Endodermal cell (in vitro differentiated cells): Measurements from ENCODE around the gene CACHD1. TPM values are rescaled to one million over a fixed set of nuclear protein-coding genes. Genes with fewer than 3 reads are reported as not detected.

ENCODE experiments used
- DNase-seq: peaks from one replicate; pipeline ENCODE4 v3.0.0-alpha.2; 2017
- H3K27ac ChIP-seq: 2 replicates; pipeline ENCODE4 v1.5.1; 2013; ENCODE audit warnings: mild to moderate bottlenecking, low read depth, low read length, moderate library complexity
- H3K27me3 ChIP-seq: 2 replicates; pipeline ENCODE4 v1.6.1; 2013; ENCODE audit warnings: mild to moderate bottlenecking, low read length, moderate library complexity; ENCODE audit not compliant: insufficient read depth, control insufficient read depth, poor library complexity, severe bottlenecking
- H3K36me3 ChIP-seq: 2 replicates; pipeline ENCODE4 v1.7.0; 2013; ENCODE audit warnings: mild to moderate bottlenecking, low read length, moderate library complexity; ENCODE audit not compliant: control insufficient read depth, insufficient read depth
- H3K4me1 ChIP-seq: one replicate; pipeline ENCODE4 v1.7.0; 2013; ENCODE audit warnings: low read length; ENCODE audit not compliant: control insufficient read depth, insufficient read depth
- H3K4me3 ChIP-seq: 2 replicates; pipeline ENCODE4 v1.5.1; 2013; ENCODE audit warnings: mild to moderate bottlenecking, low read length, moderate library complexity
- H3K9ac ChIP-seq: 2 replicates; pipeline ENCODE4 v1.6.1; 2013; ENCODE audit warnings: mild to moderate bottlenecking, low read length, moderate library complexity; ENCODE audit not compliant: poor library complexity, severe bottlenecking; ENCODE audit errors: extremely low read depth
- H3K9me3 ChIP-seq: 2 replicates; pipeline ENCODE4 v1.6.1; 2013; ENCODE audit warnings: mild to moderate bottlenecking, low read length, moderate library complexity; ENCODE audit not compliant: control insufficient read depth
- H3K27ac Mint-ChIP-seq: 2 replicates; pipeline ENCODE4 v1.8.0; 2020; ENCODE audit warnings: mixed read lengths
- H3K27me3 Mint-ChIP-seq: 2 replicates; pipeline ENCODE4 v1.8.0; 2021; ENCODE audit warnings: mild to moderate bottlenecking, mixed read lengths; ENCODE audit not compliant: insufficient read depth
- H3K36me3 Mint-ChIP-seq: 2 replicates; pipeline ENCODE4 v1.8.0; 2020; ENCODE audit warnings: low read depth, mixed read lengths
- H3K4me1 Mint-ChIP-seq: 2 replicates; pipeline ENCODE4 v1.8.0; 2020; ENCODE audit warnings: mixed read lengths
- H3K4me3 Mint-ChIP-seq: 2 replicates; pipeline ENCODE4 v1.8.0; 2020; ENCODE audit warnings: mild to moderate bottlenecking, moderate library complexity, mixed read lengths
- H3K9me3 Mint-ChIP-seq: 2 replicates; pipeline ENCODE4 v1.8.0; 2020; ENCODE audit warnings: mild to moderate bottlenecking, mixed read lengths
- WGBS, 2 experiments: methylation state at CpG; one replicate each; pipeline versions ENCODE4 v1.1.5 to v1.1.7; 2013; ENCODE audit warnings: missing lambda C conversion rate in 2 of 2, mixed read lengths in 1 of 2; ENCODE audit not compliant: insufficient coverage in 1 of 2, insufficient read length in 1 of 2; 5-methylcytosine and 5-hydroxymethylcytosine counted together
- total RNA-seq, 2 donors: library from RNA; stranded (reverse); fragmentation: NEBNext Ultra II Directional in 1 of 2; extraction: Animal tissue kit (Norgen Biotek cat#: 25700) in 1 of 2; gene quantifications; 2 replicates in 1 of 2; 3 replicates in 1 of 2; pipeline ENCODE4 v1.2.1, GENCODE V29; 2021
- TF ChIP-seq, protein P1 (sequence below): fragments of 200-600 bp; sonication (generic); conservative IDR thresholded peaks from 2 replicates; pipeline ENCODE4 v1.5.0; 2021; ENCODE audit warnings: antibody characterized with exemption, mild to moderate bottlenecking

Gene CACHD1
- total RNA-seq, 2 donors from 2014 or later: 29.2 to 40.7 TPM

DNA sequence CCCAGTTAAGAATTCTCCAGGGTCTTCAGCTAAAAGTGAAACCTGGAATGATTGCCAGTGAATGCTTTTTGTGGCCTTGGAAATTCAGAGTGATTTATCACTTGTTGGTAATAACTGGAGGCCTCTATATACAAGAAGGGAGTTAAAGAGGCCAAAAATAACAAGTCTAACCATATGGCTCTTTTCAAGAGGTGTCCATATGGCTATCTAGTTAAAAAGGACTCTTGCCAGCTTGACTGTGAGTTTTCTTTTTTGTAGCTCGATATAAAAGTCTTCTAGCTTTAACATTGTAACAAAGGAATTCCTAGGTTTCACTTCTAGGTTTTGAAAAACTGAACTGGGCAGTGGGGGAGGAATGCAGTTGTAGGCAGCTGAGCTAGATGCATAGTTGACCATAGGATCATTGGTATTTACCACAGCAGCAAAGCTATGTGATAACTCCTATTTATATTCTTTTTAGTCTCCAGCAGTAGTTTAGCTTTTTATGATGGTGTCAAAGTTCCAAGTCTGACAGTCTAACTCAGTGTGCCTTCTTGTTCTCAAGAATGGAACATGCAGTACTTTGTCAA, 44.4 kb downstream of the CACHD1 start:
- WGBS, 2 experiments: 80 to 84% methylated on average over 1 of the region's 1 CpG
- Mint-ChIP-seq H3K4me1 (peaks cover 75% of the 10 kb centered on the region), H3K27ac (no peak overlapping the region), H3K27me3 (no peaks in the 10 kb centered on the region), H3K36me3 (no peaks in the 10 kb centered on the region), H3K4me3 (no peak overlapping the region), H3K9me3 (no peaks in the 10 kb centered on the region)
- no peak overlapping the region for H3K4me3 ChIP-seq
- H3K4me1 ChIP-seq: peaks cover 17% of the 10 kb centered on the region
- TF ChIP-seq, protein P1, sequence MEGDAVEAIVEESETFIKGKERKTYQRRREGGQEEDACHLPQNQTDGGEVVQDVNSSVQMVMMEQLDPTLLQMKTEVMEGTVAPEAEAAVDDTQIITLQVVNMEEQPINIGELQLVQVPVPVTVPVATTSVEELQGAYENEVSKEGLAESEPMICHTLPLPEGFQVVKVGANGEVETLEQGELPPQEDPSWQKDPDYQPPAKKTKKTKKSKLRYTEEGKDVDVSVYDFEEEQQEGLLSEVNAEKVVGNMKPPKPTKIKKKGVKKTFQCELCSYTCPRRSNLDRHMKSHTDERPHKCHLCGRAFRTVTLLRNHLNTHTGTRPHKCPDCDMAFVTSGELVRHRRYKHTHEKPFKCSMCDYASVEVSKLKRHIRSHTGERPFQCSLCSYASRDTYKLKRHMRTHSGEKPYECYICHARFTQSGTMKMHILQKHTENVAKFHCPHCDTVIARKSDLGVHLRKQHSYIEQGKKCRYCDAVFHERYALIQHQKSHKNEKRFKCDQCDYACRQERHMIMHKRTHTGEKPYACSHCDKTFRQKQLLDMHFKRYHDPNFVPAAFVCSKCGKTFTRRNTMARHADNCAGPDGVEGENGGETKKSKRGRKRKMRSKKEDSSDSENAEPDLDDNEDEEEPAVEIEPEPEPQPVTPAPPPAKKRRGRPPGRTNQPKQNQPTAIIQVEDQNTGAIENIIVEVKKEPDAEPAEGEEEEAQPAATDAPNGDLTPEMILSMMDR: no peak
- peak overlapping the region; percentile 81 for H3K27ac ChIP-seq
- no peak overlapping the region for H3K9ac ChIP-seq
- no peaks in the 10 kb centered on the region for H3K9me3 ChIP-seq
- no peaks in the 10 kb centered on the region for H3K36me3 ChIP-seq
- no peak for DNase-seq
- no peaks in the 10 kb centered on the region for H3K27me3 ChIP-seq

DNA sequence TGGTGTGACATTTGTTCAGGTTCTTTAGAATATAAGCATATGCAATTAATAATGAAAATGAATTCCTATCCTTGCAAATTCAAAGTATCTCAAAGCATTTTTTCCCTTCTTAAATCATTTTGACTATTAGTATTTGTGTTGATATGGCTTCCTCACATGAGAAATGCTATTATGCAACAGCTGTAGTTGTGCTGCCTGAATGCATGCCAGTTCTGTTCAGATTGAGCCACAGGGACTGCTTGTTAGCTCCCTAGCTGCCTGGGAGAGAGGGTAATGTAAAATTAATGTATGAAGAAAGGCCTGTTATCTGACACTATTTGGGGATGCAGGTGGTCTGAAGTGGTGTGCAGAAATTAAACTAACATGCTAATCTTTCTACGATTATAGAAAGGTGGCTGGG, 45.5 kb downstream of the CACHD1 start:
- no peak overlapping the region for H3K27ac ChIP-seq
- H3K9me3 ChIP-seq: no peaks in the 10 kb centered on the region
- peaks cover 26% of the 10 kb centered on the region for H3K4me1 ChIP-seq
- TF ChIP-seq, protein P1: no peak
- H3K27me3 ChIP-seq: no peaks in the 10 kb centered on the region
- H3K27me3 Mint-ChIP-seq: no peaks in the 10 kb centered on the region
- no peak overlapping the region for H3K9ac ChIP-seq
- peaks cover 77% of the 10 kb centered on the region for H3K4me1 Mint-ChIP-seq
- no peak overlapping the region for H3K4me3 ChIP-seq
- no peaks in the 10 kb centered on the region for H3K36me3 Mint-ChIP-seq
- no peak for DNase-seq
- no peak overlapping the region for H3K27ac Mint-ChIP-seq
- H3K9me3 Mint-ChIP-seq: no peaks in the 10 kb centered on the region
- H3K36me3 ChIP-seq: no peaks in the 10 kb centered on the region
- H3K4me3 Mint-ChIP-seq: no peak overlapping the region
- WGBS, 2 experiments: 0% methylated on average over 1 of the region's 1 CpG; no CpG with 5 or more reads in 1 of the 2 experiments

DNA sequence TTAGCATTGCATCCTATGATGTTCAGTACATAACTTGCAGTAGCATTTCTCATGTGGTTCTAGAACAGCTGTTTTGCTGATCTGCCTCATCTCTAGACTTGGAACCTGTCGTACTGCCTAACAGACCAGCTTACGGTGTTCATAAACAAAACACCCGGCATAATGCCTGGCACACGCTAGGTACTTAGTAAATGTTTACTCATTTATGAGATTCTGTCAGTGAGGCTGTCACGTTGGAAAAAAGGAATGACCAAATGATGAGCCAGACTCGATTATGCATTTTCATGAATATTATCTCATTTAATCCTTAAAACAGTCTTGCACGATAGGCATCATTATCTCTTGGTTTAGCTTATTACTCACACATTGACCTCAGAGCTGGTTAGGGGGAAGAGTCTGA, 46.4 kb downstream of the CACHD1 start:
- no peaks in the 10 kb centered on the region for H3K27me3 ChIP-seq
- Mint-ChIP-seq H3K4me3 (no peak overlapping the region), H3K27me3 (no peaks in the 10 kb centered on the region), H3K27ac (no peak overlapping the region), H3K9me3 (no peaks in the 10 kb centered on the region), H3K4me1 (peaks cover 80% of the 10 kb centered on the region), H3K36me3 (no peaks in the 10 kb centered on the region)
- DNase-seq: no peak
- H3K4me1 ChIP-seq: peaks cover 26% of the 10 kb centered on the region
- TF ChIP-seq, protein P1: no peak
- no peak overlapping the region for H3K9ac ChIP-seq
- H3K4me3 ChIP-seq: no peak overlapping the region
- no peak overlapping the region for H3K27ac ChIP-seq
- no peaks in the 10 kb centered on the region for H3K36me3 ChIP-seq
- WGBS, 2 experiments: 92 to 95% methylated on average over 6 to 7 of the region's 7 CpGs
- no peaks in the 10 kb centered on the region for H3K9me3 ChIP-seq
